GM23338 (cell line): ENCODE results near the gene JUP. TPM values are rescaled to one million over a fixed set of nuclear protein-coding genes. Genes with fewer than 3 reads are reported as not detected.

Source experiments
- ATAC-seq: fragments of 200-7000 bp; cut with Tn5 transposase; 3 replicates; pipeline ENCODE4 v1.9.1; 2020
- DNase-seq: peaks from one replicate; pipeline ENCODE4 v3.0.0-alpha.2; 2015; ENCODE audit warnings: low spot score
- H2AFZ ChIP-seq: fragments of 200-600 bp; sonication (generic); 2 replicates; pipeline ENCODE4 v1.8.0; 2016; ENCODE audit warnings: antibody characterized with exemption, mild to moderate bottlenecking, moderate library complexity
- H3F3A ChIP-seq: fragments of 200-600 bp; sonication (generic); replicated peaks from 2 replicates; pipeline ENCODE4 v1.8.0; 2017; ENCODE audit warnings: antibody characterized with exemption, mixed run types, low read depth
- H3K27ac ChIP-seq: fragments of 200-600 bp; sonication (generic); 2 replicates; pipeline ENCODE4 v1.6.1; 2016; ENCODE audit warnings: low read depth
- H3K27me3 ChIP-seq: fragments of 200-600 bp; sonication (generic); 2 replicates; pipeline ENCODE4 v1.8.0; 2016; ENCODE audit warnings: mild to moderate bottlenecking, mixed run types, moderate library complexity; ENCODE audit not compliant: insufficient read depth
- H3K36me3 ChIP-seq: fragments of 200-600 bp; sonication (generic); 2 replicates; pipeline ENCODE4 v1.8.0; 2016; ENCODE audit warnings: mild to moderate bottlenecking; ENCODE audit not compliant: insufficient read depth
- H3K4me1 ChIP-seq: fragments of 200-600 bp; sonication (generic); 2 replicates; pipeline ENCODE4 v1.8.0; 2016; ENCODE audit warnings: mild to moderate bottlenecking, moderate library complexity; ENCODE audit not compliant: insufficient read depth
- H3K4me2 ChIP-seq: fragments of 200-600 bp; sonication (generic); 2 replicates; pipeline ENCODE4 v1.7.1; 2017; ENCODE audit warnings: mixed run types
- H3K4me3 ChIP-seq: fragments of 200-600 bp; sonication (generic); 2 replicates; pipeline ENCODE4 v1.6.1; 2016; ENCODE audit warnings: mixed run types
- H3K79me2 ChIP-seq: fragments of 200-600 bp; sonication (generic); replicated peaks from 2 replicates; pipeline ENCODE4 v1.8.0; 2017; ENCODE audit warnings: mild to moderate bottlenecking; ENCODE audit not compliant: insufficient read depth
- H3K9me2 ChIP-seq: fragments of 200-600 bp; sonication (generic); 2 replicates; pipeline ENCODE4 v1.8.0; 2017; ENCODE audit not compliant: insufficient read depth
- H4K20me1 ChIP-seq: fragments of 200-600 bp; sonication (generic); replicated peaks from 2 replicates; pipeline ENCODE4 v1.8.0; 2017; ENCODE audit warnings: mild to moderate bottlenecking; ENCODE audit not compliant: insufficient read depth
- H3K27ac Mint-ChIP-seq: 2 replicates; pipeline ENCODE4 v1.8.0; 2020; ENCODE audit warnings: inconsistent platforms, mild to moderate bottlenecking, moderate library complexity, mixed read lengths
- H3K27me3 Mint-ChIP-seq: 3 replicates; pipeline ENCODE4 v1.8.0; 2022; ENCODE audit warnings: low read depth, mild to moderate bottlenecking, moderate library complexity, mixed read lengths, inconsistent platforms; ENCODE audit not compliant: insufficient read depth, poor library complexity
- H3K36me3 Mint-ChIP-seq: 3 replicates; pipeline ENCODE4 v1.8.0; 2021; ENCODE audit warnings: low read depth, mild to moderate bottlenecking, inconsistent platforms, moderate library complexity, mixed read lengths
- H3K4me1 Mint-ChIP-seq: 3 replicates; pipeline ENCODE4 v1.8.0; 2020; ENCODE audit warnings: mild to moderate bottlenecking, inconsistent platforms, mixed read lengths
- H3K4me3 Mint-ChIP-seq: 3 replicates; pipeline ENCODE4 v1.8.0; 2021; ENCODE audit warnings: moderate library complexity, mild to moderate bottlenecking, inconsistent platforms, mixed read lengths
- H3K9me3 Mint-ChIP-seq: 3 replicates; pipeline ENCODE4 v1.8.0; 2020; ENCODE audit warnings: moderate library complexity, mild to moderate bottlenecking, inconsistent platforms, mixed read lengths
- CREB1 ChIP-seq: fragments of 250-450 bp; sonication (Bioruptor Pico); IDR thresholded peaks from 2 replicates; pipeline ENCODE4 v1.5.0; 2020; ENCODE audit warnings: low read depth, mild to moderate bottlenecking, moderate library complexity
- ETS1 ChIP-seq: IDR thresholded peaks from 2 replicates; pipeline ENCODE4 v1.6.1; 2016; ENCODE audit warnings: antibody characterized with exemption
- EZH2 ChIP-seq: fragments of 200-600 bp; sonication (generic); IDR thresholded peaks from one replicate; pipeline ENCODE4 v1.8.0; 2017; ENCODE audit warnings: antibody characterized with exemption, mild to moderate bottlenecking, low read depth; ENCODE audit not compliant: unreplicated experiment
- JUNB ChIP-seq: IDR thresholded peaks from one replicate; pipeline ENCODE4 v1.6.1; 2016; ENCODE audit warnings: antibody characterized with exemption; ENCODE audit not compliant: unreplicated experiment
- NANOG ChIP-seq: IDR thresholded peaks from 2 replicates; pipeline ENCODE4 v1.6.1; 2016; ENCODE audit warnings: antibody characterized with exemption, borderline replicate concordance
- POLR2AphosphoS5 ChIP-seq: IDR thresholded peaks from 2 replicates; pipeline ENCODE4 v1.6.1; 2016; ENCODE audit warnings: antibody characterized with exemption, low read depth
- REST ChIP-seq: IDR thresholded peaks from one replicate; pipeline ENCODE4 v1.6.1; 2018; ENCODE audit warnings: antibody characterized with exemption; ENCODE audit not compliant: unreplicated experiment
- STAT1 ChIP-seq: IDR thresholded peaks from one replicate; pipeline ENCODE4 v1.6.1; 2016; ENCODE audit warnings: antibody characterized with exemption; ENCODE audit not compliant: unreplicated experiment
- ZNF114 ChIP-seq: fragments of 250-450 bp; sonication (Bioruptor Pico); IDR thresholded peaks from 2 replicates; pipeline ENCODE4 v1.5.0; 2020; ENCODE audit warnings: mild to moderate bottlenecking, moderate library complexity
- ZNF331 ChIP-seq: fragments of 250-450 bp; sonication (Bioruptor Pico); IDR thresholded peaks from 2 replicates; pipeline ENCODE4 v1.5.0; 2020; ENCODE audit warnings: low read depth, mild to moderate bottlenecking, moderate library complexity
- ZNF462 ChIP-seq: fragments of 250-450 bp; sonication (Bioruptor Pico); IDR thresholded peaks from 2 replicates; pipeline ENCODE4 v1.5.0; 2020; ENCODE audit warnings: mild to moderate bottlenecking, moderate library complexity
- polyA plus RNA-seq: library from polyadenylated mRNA; unstranded; fragments of >200 nt; fragmentation: Nextera tagmentation; extraction: Ambion mirVana; gene quantifications from 2 replicates; pipeline ENCODE4 v1.2.1, GENCODE V29; 2016
- total RNA-seq: library from RNA; depleted of rRNA; stranded (reverse); fragments of >200 nt; shearing (Covaris generic); gene quantifications from 2 replicates; pipeline ENCODE4 v1.2.3, GENCODE V29; 2014

Gene JUP
- total and polyA plus RNA-seq, 2 experiments from 2014 or later: 45.5 to 177 TPM

DNA sequence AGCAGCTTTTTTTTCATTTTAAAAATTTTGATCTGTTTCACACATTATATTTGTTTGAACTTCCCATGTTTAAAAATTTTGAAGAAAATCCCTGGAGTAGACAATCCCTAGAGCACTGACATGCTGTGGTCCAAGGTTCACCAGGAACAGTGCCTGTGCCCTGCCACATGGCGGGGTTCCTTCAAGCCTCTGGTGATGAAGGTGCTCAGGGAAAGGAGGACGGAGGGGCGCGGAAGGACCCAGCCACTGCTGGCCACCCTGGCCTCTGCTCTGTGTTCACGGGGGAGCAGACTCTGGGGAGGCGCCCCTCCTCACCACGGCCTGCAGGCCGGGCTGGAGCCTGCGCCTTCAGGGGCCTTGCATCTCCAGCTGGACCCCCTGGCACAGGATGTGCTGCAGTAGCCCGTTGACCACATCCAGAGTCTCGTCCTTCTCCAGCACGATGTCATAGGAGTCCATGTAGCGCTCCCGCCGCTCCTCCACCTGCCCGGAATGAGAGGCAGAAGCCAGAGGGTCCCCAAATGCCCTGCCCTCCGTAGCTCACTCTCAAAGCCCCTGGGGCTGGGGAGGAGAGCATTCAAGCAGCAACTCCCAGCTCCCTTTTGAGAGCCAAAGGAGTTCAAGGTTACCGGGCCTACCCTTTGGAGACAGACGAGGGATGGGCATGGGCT is 38.8 kb upstream of the JUP start:
- no peak overlapping the region; the same call in 1 of the 2 replicates for H3K27ac Mint-ChIP-seq
- Histone ChIP-seq H3K79me2 (no peaks in the 10 kb centered on the region), H3K4me1 (no peaks in the 10 kb centered on the region; the same call in 1 of the 2 replicates), H3K27ac (no peak overlapping the region), H3K36me3 (peaks cover 4% of the 10 kb centered on the region), H3F3A (no peaks in the 10 kb centered on the region; the same call in 1 of the 2 replicates), H3K4me3 (no peak overlapping the region), H3K9me2 (no peaks in the 10 kb centered on the region), H3K27me3 (no peaks in the 10 kb centered on the region), H3K4me2 (no peak overlapping the region), H4K20me1 (no peaks in the 10 kb centered on the region; the same call in 1 of the 2 replicates), H2AFZ (no peak overlapping the region)
- ATAC-seq (no peak), DNase-seq (no peak)
- no peak overlapping the region for H3K4me3 Mint-ChIP-seq
- peaks cover 65% of the 10 kb centered on the region for H3K36me3 Mint-ChIP-seq
- H3K9me3 Mint-ChIP-seq: no peaks in the 10 kb centered on the region
- TF ChIP-seq POLR2AphosphoS5 (no peak), EZH2 (no peak), ZNF114 (CRISPR knock-in tag) (no peak), NANOG (no peak)
- peaks cover 5% of the 10 kb centered on the region; the same call in 2 of the 3 replicates for H3K4me1 Mint-ChIP-seq
- H3K27me3 Mint-ChIP-seq: peaks cover 16% of the 10 kb centered on the region

DNA sequence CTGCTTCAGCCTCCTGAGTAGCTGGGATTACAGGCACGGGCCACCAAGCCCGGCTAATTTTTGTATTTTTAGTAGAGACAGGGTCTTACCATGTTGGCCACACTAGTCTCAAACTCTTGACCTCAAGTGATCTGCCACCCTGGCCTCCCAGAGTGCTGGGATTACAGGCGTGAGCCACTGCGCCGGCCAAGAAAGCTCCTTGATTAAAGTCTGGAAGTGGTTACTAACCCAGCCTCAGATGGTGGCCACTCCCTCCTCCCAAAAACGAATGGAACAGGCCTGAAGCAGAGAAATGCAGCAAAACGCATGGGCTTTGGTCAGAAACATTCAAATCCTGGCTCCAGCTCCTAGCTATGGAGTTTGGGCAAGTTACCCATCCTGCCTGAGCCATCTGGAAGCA is 37.6 kb upstream of the JUP start:
- H2AFZ ChIP-seq: no peak overlapping the region
- no peaks in the 10 kb centered on the region for H3K9me2 ChIP-seq
- no peaks in the 10 kb centered on the region; the same call in 1 of the 2 replicates for H4K20me1 ChIP-seq
- H3K27me3 ChIP-seq: no peaks in the 10 kb centered on the region
- H3K9me3 Mint-ChIP-seq: no peaks in the 10 kb centered on the region
- DNase-seq: no peak
- 0 out of 2 replicates have a peak overlapping the region, but pooled peaks have one; percentile 26 for H3K27ac ChIP-seq
- peaks cover 4% of the 10 kb centered on the region for H3K36me3 ChIP-seq
- H3F3A ChIP-seq: peaks cover 6% of the 10 kb centered on the region; the same call in 1 of the 2 replicates
- ATAC-seq: no peak
- peaks cover 62% of the 10 kb centered on the region for H3K36me3 Mint-ChIP-seq
- no peaks in the 10 kb centered on the region for H3K79me2 ChIP-seq
- H3K27ac Mint-ChIP-seq: no peak overlapping the region
- peaks cover 8% of the 10 kb centered on the region for H3K4me1 ChIP-seq
- H3K4me1 Mint-ChIP-seq: peaks cover 11% of the 10 kb centered on the region
- no peak overlapping the region for H3K4me2 ChIP-seq
- no peak overlapping the region for H3K4me3 ChIP-seq
- peaks cover 18% of the 10 kb centered on the region for H3K27me3 Mint-ChIP-seq
- H3K4me3 Mint-ChIP-seq: no peak overlapping the region
- TF ChIP-seq CREB1 (CRISPR knock-in tag) (no peak), ZNF331 (CRISPR knock-in tag) (no peak), ZNF462 (CRISPR knock-in tag) (no peak), ZNF114 (CRISPR knock-in tag) (no peak), REST (no peak), STAT1 (no peak), JUNB (no peak), ETS1 (no peak)
